ENCODE measurements around the gene IFITM1.
"Not testable (repeated sequence)": the region's sequence is repeated elsewhere in the genome, so short reads cannot be mapped to it uniquely, and the experiment has no call there.

IFITM1 gene

DNA sequence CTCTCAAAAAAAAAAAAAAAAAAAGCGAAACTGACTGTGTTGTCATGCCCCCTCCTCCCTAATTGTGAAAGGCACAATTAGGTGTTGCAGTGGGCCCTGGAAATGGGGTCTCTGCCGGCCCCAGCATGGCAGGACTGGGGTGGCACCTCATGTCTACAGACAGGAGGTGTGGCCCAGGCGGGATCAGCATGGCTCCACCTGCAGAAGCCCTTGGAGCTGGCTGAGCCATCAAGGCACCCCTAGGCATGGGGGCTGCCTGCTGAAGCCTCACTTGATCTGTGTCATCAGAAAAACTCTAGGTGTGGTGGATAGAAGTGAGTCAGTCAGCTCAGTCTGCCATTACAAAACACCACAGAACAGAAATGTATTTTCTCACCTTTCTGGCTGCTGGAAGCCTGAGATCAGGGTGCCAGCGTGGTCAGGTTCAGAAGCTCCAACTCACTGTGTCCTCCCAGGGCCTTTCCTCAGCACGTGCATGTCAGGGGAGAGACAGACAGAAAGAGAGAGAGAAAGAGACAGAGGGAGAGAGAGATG lies 45.4 kb downstream of the IFITM1 start:
- TF ChIP-seq, protein P1, sequence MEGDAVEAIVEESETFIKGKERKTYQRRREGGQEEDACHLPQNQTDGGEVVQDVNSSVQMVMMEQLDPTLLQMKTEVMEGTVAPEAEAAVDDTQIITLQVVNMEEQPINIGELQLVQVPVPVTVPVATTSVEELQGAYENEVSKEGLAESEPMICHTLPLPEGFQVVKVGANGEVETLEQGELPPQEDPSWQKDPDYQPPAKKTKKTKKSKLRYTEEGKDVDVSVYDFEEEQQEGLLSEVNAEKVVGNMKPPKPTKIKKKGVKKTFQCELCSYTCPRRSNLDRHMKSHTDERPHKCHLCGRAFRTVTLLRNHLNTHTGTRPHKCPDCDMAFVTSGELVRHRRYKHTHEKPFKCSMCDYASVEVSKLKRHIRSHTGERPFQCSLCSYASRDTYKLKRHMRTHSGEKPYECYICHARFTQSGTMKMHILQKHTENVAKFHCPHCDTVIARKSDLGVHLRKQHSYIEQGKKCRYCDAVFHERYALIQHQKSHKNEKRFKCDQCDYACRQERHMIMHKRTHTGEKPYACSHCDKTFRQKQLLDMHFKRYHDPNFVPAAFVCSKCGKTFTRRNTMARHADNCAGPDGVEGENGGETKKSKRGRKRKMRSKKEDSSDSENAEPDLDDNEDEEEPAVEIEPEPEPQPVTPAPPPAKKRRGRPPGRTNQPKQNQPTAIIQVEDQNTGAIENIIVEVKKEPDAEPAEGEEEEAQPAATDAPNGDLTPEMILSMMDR (IDR thresholded peaks at IDR 0.05; ENCODE audit: borderline replicate concordance, insufficient read depth, low read depth, low read length) = no peak
- no peak overlapping the region for H3K4me3 ChIP-seq (ENCODE audit: low read depth, low read length)

DNA sequence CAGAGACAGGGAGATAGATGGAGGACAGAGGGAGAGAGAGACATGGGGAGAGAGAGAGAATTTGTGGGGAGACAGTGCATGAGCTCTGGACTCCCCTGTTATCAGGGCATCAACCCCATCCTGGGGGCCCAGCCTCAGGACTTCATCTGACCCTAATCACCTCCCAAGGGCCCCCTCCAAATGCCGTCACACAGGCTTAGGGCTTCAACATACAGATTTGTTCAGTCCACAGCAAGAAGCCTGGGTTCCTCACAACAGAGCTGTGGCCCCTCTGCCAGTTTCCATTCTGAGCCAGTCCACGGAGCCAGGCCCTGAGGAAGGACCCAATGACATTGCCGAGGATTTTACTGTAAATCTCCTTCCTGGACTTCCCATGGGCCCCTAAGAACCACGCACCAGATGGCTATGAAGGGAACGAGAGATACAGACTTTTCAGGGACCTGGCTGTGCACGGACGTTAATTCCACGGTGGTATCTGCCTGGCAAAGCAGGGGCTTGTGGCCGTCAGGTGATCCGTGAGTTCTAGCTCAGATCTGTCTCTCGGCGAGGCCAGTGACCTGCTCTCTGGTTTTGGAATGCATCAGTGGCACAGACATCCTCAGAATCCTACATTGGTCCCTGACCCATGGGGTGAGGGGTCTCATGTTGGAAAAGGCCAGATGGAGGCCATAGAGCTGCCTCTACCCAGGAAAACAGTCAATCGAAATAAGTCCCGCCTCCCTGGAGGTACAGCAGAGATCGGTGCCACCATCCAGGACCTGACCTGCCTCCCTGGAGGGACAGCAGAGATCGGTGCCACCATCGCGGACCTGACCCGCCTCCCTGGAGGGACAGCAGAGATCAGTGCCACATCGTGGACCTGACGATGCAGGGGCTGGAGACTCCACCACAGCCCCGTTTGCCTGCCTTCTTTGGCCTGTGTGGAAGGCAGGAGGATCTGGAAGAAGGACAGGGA lies 46.8 kb downstream of the IFITM1 start:
- no peak overlapping the region for H3K4me3 ChIP-seq (ENCODE audit: low read depth, low read length)
- TF ChIP-seq, protein P1 (IDR thresholded peaks at IDR 0.05; ENCODE audit: borderline replicate concordance, insufficient read depth, low read depth, low read length) = no peak

DNA sequence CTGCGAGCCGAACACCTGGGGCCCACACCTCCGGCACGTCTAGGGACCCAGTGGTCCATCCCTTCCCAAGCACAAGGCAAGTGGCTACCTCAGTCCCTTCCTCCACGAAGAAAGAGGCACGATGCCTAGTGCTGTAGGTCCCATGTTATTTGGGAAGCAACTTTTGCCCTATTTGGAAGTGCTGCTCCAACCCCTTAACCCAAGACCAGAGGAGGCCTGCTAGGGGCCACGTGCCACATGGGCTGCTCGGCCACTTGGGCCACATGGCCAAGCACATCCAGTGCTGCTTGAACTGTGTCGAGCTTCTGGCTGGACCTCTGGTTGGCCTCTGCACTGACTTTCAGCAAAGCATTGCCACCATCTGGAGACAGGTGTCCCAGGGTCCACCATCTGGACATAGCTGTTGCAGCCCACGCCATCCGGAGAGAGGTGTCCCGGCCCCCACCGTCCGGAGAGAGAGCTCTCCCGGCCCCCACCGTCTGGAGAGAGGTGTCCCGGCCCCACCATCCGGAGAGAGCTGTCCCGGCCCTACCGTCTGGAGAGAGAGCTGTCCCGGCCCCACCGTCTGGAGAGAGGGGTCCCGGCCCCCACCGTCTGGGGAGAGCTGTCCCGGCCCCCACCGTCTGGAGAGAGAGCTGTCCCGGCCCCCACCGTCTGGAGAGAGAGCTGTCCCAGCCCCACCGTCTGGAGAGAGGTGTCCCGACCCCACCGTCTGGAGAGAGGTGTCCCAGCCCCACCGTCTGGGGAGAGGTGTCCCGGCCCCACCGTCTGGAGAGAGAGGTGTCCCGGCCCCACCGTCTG lies 49.0 kb downstream of the IFITM1 start:
- TF ChIP-seq, protein P1 (IDR thresholded peaks at IDR 0.05; ENCODE audit: borderline replicate concordance, insufficient read depth, low read depth, low read length) = no peak
- H3K4me3 ChIP-seq (ENCODE audit: low read depth, low read length) = no peak overlapping the region

DNA sequence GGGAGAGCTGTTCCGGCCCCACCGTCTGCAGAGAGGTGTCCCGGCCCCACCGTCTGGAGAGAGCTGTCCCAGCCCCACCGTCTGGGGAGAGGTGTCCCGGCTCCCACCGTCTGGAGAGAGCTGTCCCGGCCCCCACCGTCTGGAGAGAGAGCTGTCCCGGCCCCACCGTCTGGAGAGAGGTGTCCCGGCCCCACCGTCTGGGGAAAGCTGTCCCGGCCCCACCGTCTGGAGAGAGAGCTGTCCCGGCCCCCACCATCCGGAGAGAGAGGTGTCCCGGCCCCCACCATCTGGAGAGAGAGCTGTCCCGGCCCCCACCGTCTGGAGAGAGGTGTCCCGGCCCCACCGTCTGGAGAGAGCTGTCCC lies 49.6 kb downstream of the IFITM1 start:
- not testable (repeated sequence) for H3K4me3 ChIP-seq (ENCODE audit: low read depth, low read length)

DNA sequence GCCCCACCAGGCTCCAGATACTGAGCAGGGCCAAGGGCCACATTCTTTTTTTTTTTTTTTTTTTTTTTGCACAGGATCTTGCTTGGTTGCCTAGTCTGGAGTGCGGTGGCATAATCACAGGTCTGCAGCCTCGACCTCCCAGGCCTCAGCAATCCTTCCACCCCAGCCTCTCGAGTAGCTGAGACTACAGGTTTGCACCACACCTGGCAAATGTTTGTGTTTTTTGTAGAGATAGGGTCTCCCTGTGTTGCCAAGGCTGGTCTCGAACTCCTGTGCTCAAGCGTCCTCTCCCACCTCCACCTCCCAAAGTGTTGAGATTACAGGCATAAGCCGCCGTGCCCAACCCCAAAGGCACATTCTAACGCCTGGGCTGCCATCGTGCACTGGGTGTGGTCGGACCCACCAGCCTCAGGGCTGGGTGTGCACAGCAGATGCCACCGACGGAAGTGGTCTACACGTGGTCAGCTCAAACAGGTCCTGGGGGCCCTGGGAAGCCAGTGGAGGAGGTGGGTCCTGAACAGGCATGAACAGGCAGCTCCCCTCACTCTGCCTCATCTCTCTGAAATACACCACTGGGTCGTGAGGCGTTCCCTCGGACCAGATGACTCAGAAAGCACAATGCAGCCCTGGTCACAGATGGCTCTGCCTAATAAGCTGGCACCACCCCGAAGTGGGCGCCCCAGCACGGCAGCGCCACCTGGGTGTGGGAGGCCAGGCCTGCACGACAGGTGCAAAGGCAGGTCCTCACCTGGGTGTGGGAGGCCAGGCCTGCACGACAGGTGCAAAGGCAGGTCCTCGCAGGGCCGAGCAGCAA lies 50.3 kb downstream of the IFITM1 start:
- TF ChIP-seq, protein P1 (IDR thresholded peaks at IDR 0.05; ENCODE audit: borderline replicate concordance, insufficient read depth, low read depth, low read length) = peak; percentile 74
- no peak overlapping the region for H3K4me3 ChIP-seq (ENCODE audit: low read depth, low read length)

Data from GM12875 (cell line).